HL-60/S4 treated with retinoic acid at 250 ng/mL for 4 days and 3 days (cell line): ENCODE data around the gene FNIP2.
"Not testable (repeated sequence)": the region's sequence is repeated elsewhere in the genome, so short reads cannot be mapped to it uniquely, and the experiment has no call there.

ENCODE experiments used
- in situ Hi-C: fragments of 300-500 bp; cut with MboI; formaldehyde crosslinking; loops from 2 replicates; pipeline ENCODE4 v1.7.0; 2022; ENCODE audit warnings: low sequenced_read_pairs

FNIP2 gene

DNA sequence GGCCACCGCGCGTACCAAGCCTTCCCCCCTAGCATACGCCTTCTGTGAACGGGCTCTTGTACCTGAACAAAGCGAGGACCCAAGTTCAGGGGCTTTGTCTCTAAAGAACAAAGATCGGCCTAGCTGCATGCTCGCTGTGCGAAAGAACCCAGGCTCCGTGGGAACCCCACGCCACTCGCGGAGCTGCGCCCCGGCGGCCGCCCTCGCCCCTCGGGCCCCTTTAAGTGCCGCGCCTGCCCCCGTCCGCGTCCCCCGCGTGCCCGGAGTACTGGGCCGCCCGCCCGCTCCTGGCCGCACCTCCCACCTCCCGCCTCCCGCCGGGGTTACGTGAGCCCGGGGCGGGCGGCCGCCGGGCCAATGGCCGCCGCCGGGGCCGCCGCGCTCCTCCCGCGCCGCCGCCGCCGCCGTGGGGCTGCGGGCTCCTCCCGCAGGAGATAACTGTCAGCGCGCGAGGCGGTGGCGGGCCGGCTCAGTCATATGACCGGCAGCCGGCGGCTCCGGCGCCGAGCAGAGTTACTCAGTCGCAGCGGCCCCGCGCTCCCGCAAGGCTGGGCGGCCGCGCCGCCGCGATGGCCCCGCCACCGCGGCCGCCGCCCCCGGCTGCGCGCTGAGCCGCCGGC is at the start of gene FNIP2:
Gene FNIP2 (plus strand): TSS at position 472 of the 620 bp plus-strand sequence. CDS start 187 bp downstream, outside the sequence.
- in situ Hi-C loops, result no loop called here

DNA sequence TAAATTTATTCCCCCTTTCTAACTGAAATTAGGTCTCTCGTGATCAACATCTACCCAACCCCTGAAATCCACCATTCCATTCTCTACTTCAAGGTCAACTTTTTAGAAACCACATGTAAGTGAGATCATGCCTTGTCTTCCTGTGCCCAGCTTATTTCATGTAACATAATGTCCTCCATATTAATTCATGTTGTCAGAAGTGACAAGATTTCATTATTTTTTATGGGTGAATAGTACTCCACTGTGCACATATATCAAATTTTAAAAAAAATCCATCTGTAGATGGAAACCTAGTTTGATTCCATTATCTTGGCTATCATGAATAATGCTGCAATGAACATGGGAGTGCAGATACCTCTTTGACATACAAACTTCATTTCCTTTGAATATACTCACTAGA is 47.1 kb upstream of the FNIP2 start:
- in situ Hi-C loops, result no loop called here

DNA sequence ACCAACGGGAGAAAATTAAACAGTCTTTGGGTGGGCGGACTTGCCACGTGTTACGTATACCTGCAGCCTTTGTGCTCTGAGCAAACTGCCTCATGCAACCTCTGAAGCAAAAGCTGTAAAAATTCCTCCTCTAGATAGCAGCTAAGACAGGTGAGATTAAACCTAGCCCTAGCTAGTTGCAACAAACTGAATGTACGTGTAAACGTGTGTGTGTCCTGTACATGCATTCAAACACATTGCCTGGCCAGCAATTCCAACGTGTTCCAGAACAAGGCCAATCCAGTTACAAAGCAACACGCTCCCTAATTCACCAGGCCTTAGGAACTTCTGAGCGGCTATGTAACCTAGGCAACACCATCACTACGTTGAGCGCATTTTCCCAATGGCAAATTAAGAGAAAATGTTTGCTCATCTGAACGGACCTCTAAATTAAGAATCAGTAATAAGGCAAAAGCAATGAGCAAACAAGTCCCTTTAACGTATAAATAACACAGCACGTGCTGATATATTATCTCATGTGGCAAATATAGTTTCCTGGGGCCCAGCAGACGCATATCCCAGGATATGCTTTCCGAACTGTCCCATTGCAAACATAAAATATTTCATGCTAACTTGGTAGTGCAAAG is 46.4 kb upstream of the FNIP2 start:
- in situ Hi-C loops, result no loop called here

DNA sequence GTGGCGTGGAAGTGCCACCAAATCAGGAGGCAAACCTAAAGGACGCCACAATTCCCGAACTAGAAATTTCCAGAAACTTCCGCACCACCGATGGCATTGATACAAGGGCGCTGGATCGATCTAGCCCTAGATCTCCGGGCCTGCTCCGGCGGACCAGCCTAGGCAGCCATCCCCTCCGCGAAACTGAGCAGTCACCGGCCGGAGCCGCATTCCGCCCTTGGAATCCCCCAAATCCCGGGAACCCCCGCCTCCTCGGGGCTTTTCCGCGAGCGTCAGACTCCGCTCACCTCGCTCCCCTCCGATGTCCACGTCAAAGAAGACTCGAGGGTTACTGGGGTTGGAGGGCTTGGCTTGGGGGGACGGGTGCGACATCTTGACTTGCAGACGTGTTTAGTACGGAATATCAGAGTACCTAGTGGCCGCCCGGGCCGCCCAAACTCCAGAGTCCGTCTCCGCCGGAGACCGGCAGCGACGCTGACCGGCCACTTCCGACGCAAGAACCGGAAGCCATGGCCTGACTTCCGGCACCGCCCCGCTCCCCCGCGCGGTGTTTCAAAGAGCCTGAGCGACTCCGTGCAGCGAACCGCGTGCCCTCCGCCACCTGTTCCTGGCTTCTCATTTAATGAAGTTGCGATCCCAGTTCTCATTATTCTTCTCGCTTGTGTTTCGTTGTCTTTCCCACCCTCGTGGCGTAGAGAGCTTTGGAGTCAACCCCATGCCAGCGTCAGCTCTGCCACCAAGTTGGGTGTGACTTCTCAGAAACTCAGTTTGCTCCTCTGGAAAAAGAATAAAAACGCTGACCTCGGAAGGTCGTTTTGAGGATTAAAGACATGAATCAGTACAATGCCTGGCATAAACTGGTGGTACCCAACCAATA is 45.7 kb upstream of the FNIP2 start, which contains the start of gene PPID:
Gene PPID (minus strand): TSS at position 480 of the 877 bp plus-strand sequence. CDS start 108 bp downstream, at position 372.
- in situ Hi-C loops, result no loop called here

DNA sequence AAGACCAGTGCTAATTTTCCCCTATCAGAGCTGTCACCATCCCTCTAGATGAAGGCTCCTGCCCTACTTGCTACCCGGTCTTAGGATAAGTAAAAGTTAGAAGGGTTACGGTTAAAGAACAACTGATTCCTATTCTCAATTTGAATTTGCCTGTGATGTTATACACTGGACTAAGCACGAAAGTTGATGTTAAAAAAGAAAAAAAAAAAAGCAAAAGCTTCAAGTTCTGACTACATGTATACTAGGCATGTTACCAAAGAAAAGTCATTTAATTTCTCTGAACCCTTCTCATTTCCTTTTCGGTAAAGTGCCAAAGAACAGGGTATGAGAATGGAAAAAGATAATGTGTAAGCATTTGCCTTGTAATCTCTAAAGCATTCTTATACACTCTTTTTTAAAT is 44.2 kb upstream of the FNIP2 start:
- in situ Hi-C loops, result loop anchor here (25.0 kb wide), 1 partner anchor 463 kb away; no protein-coding TSS in a partner anchor

DNA sequence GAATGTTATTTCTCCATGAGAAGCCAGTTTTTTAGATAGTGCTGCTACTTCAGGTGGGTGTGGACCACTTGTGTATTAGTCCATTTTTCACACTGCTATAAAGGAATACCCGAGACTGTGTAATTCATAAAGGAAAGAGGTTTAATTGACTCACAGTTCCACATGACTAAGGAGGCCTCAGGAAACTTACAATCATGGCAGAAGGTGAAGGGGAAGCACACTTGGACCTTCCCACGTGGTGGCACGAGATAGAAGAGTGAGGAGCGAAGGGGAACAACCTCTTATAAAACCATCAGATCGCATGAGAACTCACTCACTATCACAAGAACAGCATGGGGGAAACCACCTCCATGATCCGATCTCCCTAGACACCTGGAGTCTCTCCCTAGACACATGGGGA is 42.2 kb upstream of the FNIP2 start:
- in situ Hi-C loops, result loop anchor here (25.0 kb wide), 1 partner anchor 461 kb away; no protein-coding TSS in a partner anchor

DNA sequence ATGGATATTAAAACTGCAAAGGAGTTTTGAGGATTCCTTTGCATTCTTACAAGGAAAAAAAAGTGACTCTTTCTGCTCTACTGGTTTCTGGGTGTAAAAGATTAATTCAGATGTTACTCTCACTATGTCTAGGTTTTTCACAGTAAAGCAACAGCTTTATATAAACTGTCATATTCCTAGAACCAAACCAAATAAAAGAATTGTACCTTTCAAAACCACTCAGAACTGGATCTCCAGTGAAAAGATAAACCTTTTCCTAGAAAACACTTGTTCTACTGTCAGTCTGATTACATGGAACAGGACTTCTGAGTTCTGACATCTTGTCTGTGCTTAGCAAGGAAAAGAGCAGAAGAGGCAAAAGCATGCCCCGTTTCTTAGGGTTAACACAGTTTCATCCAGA is 40.6 kb upstream of the FNIP2 start:
- in situ Hi-C loops, result loop anchor here (25.0 kb wide), 1 partner anchor 459 kb away; no protein-coding TSS in a partner anchor

DNA sequence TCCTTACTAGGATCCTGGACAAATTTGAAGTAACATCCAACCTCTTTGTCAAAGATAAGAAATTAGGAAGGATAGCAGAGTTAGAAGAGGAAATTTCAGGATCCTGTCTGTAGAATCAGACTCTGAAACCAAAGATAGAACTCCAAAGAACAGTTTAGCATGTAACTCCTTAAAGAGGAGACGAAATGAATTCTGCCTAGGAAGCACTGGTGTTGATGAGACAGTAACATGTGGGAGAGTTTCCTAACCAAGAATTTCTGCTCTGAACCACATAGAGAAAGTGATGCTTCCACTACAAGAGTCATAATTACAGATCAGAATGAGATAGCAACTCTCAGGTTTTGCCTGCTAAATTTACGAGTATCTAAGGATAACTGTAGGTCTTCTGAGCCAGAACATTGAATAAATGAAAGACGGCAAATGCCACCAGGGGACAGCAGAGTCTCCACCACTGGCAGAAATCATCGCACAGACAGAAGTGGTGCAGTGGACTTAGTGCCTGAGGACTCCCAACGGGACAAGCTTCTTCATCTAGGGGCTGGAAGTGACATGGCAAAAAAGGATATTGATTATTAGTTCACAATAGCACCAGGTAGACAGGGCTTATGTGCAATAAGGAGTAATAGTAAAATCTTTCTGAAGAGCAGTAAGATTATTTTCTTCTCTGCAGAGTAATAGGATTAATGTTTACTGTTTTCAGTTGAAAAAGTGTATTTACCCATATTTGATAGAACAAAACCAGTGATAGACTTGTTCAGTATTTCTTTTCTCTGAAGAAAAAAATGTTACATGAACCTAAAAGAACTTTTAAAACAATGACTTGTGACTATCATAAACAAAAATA is 38.9 kb upstream of the FNIP2 start:
- in situ Hi-C loops, result loop anchor here (10.0 to 25.0 kb wide), 2 partner anchors 125 to 457 kb away; no protein-coding TSS in a partner anchor

DNA sequence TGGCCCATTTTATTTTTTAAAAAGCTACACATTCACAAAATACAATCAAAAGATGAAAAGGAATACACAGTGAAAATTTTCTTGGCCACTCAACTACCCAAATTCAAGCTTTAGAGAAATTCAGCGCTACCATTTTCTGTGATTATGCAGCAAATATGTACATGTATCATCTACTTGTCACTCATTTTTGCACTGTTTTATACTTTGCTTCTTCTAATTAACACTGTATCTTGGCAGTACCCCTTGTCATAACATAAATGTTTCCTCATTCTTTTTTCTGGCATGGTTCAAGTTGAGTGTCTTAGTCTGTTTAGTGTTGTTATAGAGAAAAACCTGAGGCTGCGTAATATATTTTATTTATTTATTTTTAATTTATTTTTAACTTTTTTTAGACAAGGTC is 30.0 kb upstream of the FNIP2 start:
- in situ Hi-C loops, result loop anchor here (10.0 to 25.0 kb wide), 2 partner anchors 116 to 448 kb away; no protein-coding TSS in a partner anchor

DNA sequence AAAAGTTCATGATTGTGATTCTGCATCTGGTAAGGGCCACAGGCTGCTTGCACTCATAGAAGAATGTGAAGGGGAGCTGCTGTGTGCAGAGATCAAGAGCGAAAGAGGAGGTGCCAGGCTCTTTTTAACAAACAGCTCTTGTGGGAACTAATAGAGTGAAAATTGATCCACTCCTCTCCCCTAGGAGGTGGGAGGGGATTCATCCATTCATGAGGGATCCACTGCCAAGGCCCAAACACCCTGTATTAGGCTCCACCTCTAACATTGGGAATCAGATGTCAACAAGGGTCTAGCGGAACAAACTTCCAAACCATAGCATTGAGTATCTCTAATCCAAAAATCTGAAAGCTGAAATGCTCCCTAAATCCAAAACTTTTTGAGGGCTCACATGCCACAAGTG is 29.2 kb upstream of the FNIP2 start:
- in situ Hi-C loops, result loop anchor here (10.0 to 25.0 kb wide), 2 partner anchors 115 to 448 kb away; no protein-coding TSS in a partner anchor

DNA sequence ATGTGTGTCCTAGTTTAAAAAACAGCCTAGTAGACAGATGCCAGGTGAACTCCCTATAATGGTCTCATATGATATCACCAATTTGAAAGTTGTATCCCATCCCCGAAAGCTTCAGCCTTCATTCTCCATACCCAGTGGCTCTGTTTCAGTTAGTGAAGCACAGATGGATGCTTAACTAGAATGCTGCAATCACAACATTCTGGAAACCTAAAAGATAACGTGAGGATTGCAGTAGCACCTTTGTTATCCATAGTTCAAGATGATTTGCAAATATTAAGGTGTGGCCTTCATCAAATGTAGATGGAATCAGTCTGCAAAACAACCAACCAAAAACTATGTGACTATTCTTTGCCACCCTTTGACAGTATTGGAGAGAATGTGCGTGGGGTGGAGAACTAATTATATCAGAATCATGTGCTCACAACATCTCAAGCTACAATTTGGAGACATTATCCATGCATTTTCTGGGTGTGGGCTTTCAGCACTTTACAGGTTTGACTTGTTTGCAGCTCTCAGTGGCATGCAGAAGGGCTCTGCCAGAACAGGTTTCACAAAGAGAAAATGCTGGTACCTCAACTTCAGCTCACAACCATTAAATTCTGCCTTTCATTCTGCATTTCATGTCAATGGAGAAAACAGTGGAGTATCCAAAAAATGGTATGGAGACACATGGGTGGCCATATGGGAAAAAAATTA is 27.4 kb upstream of the FNIP2 start:
- in situ Hi-C loops, result loop anchor here (25.0 kb wide), 1 partner anchor 446 kb away; no protein-coding TSS in a partner anchor

DNA sequence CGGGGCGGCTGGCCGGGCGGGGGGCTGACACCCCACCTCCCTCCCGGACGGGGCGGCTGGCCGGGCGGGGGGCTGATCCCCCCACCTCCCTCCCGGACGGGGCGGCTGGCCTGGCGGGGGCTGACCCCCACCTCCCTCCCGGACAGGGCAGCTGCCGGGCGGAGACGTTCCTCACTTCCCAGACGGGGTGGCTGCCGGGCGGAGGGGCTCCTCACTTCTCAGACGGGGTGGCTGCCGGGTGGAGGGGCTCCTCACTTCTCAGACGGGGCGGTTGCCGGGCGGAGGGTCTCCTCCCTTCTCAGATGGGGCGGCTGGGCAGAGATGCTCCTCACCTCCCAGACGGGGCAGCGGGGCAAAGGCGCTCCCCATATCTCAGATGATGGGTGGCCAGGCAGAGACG is 22.3 kb upstream of the FNIP2 start:
- in situ Hi-C loops, result loop anchor here (25.0 kb wide), 1 partner anchor 441 kb away; no protein-coding TSS in a partner anchor

DNA sequence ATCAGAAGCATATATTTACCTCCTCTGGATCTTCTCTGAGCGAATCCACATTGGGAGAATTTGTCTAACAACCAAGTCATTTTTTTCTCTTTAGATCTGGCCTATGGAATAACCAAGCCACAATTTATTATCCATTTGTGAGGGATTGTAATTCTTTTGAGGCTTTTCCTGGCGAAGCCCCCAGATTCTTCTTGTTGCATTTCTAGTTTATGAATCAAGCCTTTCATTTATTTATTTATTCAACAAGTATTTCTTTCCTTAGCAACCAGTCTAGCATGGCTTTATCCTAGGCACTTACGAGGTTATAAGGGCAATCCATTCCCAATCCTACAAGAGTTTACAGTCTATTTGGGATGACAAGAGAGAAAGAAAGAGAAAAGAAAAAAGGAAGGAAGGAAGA is 18.4 kb upstream of the FNIP2 start:
- in situ Hi-C loops, result no loop called here

DNA sequence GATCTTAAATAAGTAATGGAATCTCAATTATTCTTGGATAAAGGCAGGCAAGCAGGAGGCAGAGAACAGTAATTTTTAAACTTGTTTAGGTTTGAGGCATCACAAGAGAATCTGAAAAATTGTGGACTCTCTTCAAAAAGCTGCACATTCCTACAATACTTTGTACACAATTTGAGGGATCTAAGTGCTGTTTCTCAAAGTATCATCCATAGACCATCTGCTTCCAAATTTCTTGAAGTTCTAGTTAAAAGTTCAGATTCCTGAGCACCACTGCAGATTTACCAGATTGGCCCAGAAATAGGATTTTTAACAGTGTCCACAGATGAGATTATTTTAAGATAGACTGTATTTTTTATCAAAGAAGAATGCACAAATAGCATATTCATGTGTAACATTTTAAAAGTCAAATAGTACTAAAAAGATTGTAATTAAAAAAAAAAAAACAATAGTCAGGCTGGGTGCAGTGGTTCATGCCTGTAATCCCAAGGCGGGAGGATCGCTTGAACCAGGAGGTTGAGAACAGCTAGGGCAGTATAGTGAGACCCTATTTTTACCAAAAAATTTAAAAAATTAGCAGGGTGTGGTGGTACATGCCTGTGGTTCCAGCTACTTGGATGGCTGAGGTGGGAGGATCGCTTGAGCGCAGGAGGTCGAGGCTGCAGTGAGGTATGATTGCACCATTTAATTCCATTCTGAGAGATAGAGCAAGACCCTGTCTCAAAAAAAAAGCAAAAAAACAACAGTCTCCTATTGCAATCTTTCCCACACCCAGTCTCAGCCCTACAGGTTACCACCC is 14.2 kb upstream of the FNIP2 start:
- in situ Hi-C loops, result no loop called here

DNA sequence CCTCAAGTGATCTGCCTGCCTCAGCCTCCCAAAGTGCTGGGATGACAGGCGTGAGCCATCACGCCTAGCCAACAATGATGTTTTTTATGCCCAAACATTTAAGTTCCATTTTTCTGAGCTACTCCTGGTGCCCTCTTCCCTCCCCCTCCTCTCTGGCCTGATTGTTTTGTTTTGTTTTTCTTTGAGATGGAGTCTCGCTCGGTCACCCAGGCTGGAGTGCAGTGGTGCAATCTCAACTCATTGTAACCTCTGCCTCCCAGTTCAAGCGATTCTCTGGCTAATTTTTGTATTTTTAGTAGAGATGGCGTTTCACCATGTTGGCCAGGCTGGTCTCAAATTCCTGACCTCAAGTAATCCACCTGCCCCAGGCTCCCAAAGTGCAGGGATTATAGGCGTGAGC is 13.0 kb upstream of the FNIP2 start:
- in situ Hi-C loops, result not testable (repeated sequence)

DNA sequence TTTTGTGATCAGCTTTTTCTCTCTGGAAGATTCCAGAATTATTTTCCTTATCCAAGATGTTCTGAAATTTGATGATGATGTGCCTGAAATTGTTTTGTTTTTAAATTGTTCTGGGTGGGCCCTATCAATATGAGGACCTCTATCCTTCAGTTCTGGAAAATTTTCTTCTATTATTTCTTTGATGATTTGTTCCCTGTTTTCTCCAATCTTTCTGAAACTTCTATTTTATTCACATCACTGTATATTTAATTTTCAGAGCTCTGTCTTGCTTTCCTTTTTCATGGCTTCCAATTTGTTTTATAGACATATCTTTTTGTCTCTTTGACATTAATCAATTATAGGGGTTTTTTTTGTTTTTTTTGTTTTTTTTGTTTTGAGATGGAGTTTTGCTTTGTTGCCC is 12.2 kb upstream of the FNIP2 start:
- in situ Hi-C loops, result no loop called here

DNA sequence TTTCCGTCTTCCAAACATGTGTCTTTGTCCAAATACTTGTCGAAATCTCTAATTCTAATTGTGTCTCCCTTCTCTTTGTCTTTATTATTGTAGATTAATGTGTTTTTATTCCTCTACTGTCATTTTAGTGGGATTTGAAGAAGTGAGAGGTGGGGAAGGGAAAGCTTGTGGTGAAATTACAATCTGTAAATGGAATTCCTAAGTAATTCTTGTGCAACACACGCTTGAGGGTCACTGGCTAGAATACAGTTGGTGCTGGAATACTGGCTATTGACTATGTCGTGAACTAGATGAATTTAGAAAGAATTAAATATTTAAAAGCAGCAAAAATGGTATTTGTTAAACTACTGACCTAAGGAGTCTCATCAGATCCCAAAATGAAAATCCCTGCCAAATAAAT is 10.7 kb upstream of the FNIP2 start:
- in situ Hi-C loops, result no loop called here

DNA sequence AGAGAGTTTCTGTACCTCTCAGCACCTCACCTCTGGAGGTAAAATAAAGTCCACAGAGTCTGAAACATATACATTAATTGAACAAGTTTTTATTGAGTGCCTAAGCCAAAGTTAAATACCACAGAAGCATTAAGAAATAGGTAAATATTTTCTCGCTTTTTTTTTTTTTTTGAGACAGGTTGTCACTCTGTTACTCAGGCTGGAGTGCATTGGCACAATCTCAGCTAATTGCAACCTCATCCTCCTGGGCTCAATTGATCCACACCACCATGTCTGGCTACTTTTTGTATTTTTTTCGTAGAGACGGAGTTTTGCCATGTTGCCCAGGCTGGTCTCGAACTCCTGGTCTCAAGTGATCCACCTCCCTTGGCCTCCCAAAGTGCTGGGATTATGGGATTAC is 10.1 kb upstream of the FNIP2 start:
- in situ Hi-C loops, result no loop called here

DNA sequence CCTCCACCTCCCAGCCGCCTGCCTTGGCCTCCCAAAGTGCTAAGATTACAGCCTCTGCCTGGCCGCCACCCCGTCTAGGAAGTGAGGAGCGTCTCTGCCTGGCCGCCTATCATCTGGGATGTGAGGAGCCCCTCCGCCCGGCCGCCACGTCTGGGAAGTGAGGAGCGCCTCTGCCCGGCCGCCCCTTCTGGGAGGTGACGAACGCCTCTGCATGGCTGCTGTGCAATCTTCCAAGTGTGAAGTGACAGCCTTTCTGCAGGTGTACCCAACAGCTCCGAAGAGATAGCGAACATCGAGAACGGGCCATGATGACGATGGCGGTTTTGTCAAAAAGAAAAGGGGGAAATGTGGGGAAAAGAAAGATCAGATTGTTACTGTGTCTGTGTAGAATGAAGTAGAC is 9.3 kb upstream of the FNIP2 start:
- in situ Hi-C loops, result not testable (repeated sequence)
